Upper lobe of right lung (tissue), 1 donor: Measurements from ENCODE around the gene SVBP. TPM values are rescaled to one million over a fixed set of nuclear protein-coding genes. Genes with fewer than 3 reads are reported as not detected.

Source experiments
- total RNA-seq: library from RNA; stranded (reverse); fragmentation: NEBNext Ultra II Directional; extraction: Animal tissue kit (Norgen Biotek cat#: 25700); gene quantifications from one replicate; pipeline ENCODE4 v1.2.1, GENCODE V29; 2021
- donor health status: DM: no; HTN: yes; CAD: no; lungs with severe emphysema.

Gene SVBP
- total RNA-seq, 1 donor from 2014 or later = 19.4 TPM

Other genes starting within 250 kb of the SVBP start
- 20.0 TPM for gene PPIH, start 159.0 kb downstream of the SVBP start, total RNA-seq
- gene YBX1, start 135.0 kb downstream of the SVBP start, total RNA-seq = 478 TPM
- gene CLDN19, start 77.2 kb downstream of the SVBP start, total RNA-seq = not detected
- gene P3H1, start 50.4 kb downstream of the SVBP start, total RNA-seq = 22.3 TPM
- gene C1orf50, start 50.1 kb downstream of the SVBP start, total RNA-seq = 6.1 TPM
- not detected for gene TMEM269, start 32.4 kb downstream of the SVBP start, total RNA-seq
- gene ERMAP, start 275 bp downstream of the SVBP start, total RNA-seq = 18.2 TPM
- 8.2 TPM for gene ZNF691, start 29.2 kb upstream of the SVBP start, total RNA-seq
- gene SLC2A1, start 141.5 kb upstream of the SVBP start, total RNA-seq = 12.9 TPM